Left cardiac atrium (tissue), 4 donors: ENCODE measurements around the gene HES6. TPM values are rescaled to one million over a fixed set of nuclear protein-coding genes. Genes with fewer than 3 reads are reported as not detected.

ENCODE experiments used
- ATAC-seq, 2 donors: fragments of 200-7000 bp; cut with Tn5 transposase; one replicate each; pipeline ENCODE4 v1.9.1; 2020; ENCODE audit warnings: mild to moderate bottlenecking in 2 of 2, moderate library complexity in 2 of 2
- DNase-seq: peaks from one replicate; pipeline ENCODE4 v3.0.0-alpha.2; 2020
- intact Hi-C, 2 donors: fragments of 100-400 bp; cut with DNase I; formaldehyde crosslinking; loops; one replicate each; pipeline versions ENCODE4 v1.14.1 to v1.15.1; 2022 to 2023
- total RNA-seq, 2 donors: library from RNA; stranded (reverse); fragmentation: NEBNext Ultra II Directional; extraction: Animal tissue kit (Norgen Biotek cat#: 25700); gene quantifications; one replicate each; pipeline ENCODE4 v1.2.1, GENCODE V29; 2021
- donor health status: DM: no; HTN: yes; CAD: no.
- donor health status: DM: no; HTN: yes; CAD: no; lungs with severe emphysema.
- donor health status: DM: yes; HTN: yes; CAD: no.
- donor health status: Dilated cardiomyopathy.

HES6 gene
- total RNA-seq, 2 donors from 2014 or later: 3.8 to 4.3 TPM

DNA sequence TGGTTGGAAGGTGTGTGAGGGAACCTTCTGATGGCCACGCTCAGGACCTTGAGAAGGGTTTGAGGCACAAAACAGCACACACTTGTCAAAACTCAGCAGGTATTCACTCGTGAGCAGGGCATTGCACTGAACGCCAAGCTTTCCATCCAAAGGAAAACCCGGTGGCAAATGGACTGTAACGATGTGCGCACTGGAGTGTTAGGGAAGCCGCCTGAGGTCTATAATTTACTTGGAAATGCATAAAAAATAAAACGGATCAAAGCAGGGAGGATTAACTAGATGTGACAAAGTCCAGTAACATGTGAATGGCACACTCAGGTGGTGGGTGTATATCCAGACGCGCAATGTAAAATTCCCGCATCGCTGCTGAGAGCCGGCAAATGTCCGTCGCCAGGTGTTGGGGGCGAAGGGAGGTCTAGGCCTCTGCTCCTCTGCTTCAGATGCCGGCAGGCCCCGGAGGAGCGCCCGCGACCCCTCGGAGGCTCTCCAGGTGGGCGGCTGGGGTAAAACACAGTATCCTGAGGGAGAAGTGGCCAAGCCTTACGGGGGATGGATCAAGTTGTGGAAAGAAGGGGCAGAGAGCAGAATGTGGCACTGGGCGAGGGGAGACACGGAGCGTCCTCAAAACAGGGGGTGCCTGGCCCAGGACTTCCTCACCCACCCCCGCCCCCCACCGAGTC lies 15.3 kb downstream of the HES6 start:
- DNase-seq: no peak
- intact Hi-C loops: no loop called here
- ATAC-seq: no peak

DNA sequence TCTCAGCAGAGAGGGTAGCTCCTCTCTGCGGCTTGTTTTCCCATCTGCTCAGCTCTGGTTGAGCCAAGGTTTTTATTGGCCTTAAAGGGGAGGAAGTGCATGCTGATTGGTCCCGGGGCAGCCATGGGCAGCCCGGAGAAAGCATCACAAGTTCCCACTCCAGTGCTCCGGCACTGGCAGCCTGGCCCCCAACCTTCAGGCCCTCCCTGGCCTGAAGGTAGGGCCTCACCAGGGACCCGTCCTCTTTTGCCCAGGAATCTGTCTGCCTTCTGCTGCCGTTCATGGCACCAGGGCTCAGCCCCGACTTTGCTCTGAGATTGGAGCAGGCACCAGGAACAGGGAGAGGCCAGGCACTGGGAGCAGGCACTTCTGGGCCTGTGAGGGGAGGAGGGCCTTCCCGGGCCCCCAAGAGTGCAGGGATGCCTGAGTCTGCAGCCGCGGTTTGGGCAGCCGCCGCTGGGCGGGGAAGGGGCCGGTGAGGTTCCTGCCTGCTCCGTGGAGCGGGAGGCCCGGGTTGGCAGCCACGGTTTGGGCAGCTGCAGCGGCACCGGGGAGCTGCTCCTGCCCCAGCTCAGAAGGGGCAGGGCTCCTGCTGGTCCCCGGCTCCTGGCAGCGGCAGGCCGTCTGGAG lies 18.8 kb downstream of the HES6 start:
- ATAC-seq (peak; percentile 53 to 54), DNase-seq (no peak)

DNA sequence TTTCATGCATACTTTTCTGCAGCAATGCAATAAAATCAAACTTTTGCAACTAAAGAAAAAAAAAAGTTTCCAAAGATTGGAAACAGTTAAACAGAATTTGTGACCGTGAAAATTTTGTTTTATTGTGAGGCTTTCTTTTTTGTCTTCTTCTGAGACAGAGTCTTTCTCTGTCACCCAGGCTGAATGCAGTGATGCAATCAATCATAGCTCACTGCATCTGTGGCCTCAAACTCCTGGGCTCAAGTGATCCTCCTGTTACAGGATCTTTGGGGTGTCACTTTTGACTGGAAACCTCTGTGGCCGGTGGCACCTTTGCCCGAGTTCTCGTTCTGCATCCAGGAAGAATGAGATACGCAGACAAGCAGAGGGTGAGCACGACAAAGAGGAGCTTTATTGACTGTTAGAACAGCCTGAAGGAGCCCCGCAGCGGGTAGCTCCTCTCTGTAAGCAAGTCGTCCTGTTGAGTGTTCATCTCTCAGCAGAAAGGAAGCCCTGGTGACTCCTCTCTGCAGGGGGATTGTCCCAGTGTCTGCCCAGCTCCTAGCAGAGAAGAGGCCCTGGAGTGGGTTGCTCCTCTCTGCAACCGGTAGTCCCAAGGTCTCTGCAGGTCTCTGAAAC lies 19.5 kb downstream of the HES6 start:
- intact Hi-C loops: no loop called here
- DNase-seq: no peak
- ATAC-seq: no peak

More for the DNA sequence above, 18.8 kb downstream of the HES6 start:
- intact Hi-C loops: no loop called here

DNA sequence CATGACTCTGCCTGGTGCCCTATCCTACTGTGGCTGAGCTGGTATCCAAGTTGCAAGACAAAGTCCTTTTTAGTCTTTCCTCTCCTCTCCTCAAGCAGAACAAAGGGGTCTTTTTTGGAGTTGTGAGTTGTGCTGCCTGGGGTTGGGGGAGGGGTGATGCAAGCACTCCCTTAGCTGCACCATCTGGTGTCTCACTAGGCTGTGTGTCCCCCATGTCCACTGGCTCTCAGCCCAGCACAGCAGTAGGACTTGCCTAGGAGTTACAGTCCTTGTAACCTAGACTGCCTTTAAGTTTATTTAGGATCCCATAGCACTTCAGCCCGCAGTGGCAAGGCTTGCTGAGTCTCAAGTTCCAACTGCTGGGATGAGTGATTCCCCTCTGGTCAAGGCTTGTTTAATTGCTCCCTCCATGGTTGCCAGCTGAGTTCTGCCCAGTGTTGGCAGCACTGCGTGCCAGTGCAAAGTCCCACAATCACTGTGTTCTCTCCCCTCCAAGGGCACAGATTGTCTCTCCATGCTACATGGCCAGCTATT lies 23.1 kb downstream of the HES6 start:
- DNase-seq: no peak
- ATAC-seq: peak; percentile 55 to 59
- intact Hi-C loops: no loop called here

DNA sequence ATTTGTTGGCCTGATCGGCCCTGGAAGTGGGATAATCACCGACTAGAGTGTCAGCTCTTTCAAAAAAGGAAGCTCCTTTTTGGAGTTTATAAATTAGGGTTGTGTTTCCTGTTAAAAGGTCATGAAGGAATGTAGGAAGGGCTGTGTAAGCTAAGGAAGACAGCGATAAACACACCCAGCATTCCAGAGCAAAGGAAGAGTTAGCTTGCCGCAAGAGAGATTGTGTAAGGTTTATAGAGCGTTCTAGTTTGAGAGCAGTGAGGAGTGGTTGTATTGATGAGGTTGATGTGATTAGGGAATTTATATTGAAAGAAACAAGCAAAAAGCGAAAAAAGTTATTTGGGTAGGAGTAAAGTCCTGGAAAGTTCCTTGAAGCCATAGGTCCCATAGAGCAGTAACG lies 32.8 kb downstream of the HES6 start:
- DNase-seq (no peak), ATAC-seq (no peak)
- intact Hi-C loops: no loop called here

DNA sequence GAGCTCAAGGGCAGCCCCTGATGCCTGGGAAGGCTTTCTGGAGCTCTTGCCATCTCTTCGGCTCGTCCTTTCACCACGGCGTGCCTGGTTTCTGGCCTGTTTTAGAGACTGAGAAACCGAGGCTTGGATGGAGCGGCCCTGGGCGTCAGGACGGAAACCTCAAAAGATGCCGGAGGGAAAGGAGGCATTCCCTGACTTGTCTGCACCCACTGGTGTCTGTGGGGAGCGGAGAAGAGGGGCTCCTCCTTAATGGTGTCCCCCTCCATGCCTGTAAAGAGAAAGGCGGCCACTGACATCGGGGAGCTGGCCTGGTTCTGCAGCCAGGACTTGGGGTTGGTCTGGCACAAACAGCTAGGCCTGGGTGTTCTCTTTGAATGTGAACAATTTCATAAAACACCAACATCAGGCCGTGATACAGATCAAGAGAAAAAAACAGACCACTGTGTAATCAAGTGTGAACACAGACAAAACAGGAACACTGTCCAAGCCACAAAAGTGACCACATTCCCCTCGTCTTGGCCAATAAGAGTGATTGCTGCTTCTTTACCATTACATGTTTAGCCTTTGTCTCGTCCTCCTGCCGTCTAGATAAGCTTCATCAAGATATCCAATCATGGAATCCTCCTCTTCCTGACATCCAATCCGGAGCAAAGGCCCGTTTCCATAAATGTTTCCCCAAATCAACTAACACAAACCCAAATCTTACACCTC lies 35.7 kb downstream of the HES6 start:
- intact Hi-C loops: no loop called here
- DNase-seq: no peak
- no peak for ATAC-seq

DNA sequence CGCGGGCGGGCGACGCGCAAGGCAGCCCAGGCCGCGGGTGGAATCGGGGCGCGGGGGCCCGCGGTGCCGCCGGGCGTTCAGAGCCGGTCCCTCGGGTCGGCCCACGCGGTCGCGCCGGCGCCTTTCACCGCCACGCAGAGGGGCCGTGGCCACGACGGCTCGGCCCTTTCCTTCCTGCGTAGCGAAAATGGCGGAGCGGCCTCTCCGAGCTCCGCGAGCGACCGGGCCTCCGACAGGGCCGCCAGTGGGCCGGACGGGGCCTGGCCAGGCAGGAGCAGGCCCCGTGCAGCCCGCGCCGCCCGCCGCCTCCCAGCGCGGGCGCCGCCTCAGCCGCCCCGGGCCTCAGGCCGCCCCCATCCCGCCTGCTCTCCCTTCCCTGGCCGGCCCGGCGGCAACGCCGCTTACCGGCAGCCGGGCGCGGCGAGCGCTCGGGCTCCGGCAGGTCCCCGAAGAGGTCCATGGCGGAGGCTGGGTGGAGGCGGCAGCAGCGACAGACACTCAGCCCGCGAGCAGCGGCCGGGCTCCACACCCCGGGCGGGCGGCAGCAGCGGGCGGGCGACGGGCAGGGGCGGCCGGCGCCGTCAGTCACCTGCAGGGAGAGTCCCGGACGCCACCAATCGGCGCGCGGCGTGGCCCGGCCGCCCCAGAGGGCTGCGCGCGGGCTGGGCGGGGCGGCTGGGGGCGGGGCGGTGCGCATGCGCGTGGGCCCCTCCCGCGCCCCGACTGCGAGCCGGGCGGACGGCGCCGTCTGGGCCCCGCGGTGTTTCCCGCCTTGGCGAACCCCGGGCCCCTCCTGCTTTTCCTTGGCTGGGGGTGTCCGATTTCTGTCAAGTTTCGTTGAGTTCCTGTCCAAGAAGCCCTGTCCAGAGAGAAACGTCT lies 36.5 kb downstream of the HES6 start, which contains the start of gene ILKAP:
Gene ILKAP (minus strand): TSS at position 602 of the 879 bp plus-strand sequence. CDS start 142 bp downstream, at position 460.
- intact Hi-C loops: no loop called here
- ATAC-seq: peak; percentile 99

DNA sequence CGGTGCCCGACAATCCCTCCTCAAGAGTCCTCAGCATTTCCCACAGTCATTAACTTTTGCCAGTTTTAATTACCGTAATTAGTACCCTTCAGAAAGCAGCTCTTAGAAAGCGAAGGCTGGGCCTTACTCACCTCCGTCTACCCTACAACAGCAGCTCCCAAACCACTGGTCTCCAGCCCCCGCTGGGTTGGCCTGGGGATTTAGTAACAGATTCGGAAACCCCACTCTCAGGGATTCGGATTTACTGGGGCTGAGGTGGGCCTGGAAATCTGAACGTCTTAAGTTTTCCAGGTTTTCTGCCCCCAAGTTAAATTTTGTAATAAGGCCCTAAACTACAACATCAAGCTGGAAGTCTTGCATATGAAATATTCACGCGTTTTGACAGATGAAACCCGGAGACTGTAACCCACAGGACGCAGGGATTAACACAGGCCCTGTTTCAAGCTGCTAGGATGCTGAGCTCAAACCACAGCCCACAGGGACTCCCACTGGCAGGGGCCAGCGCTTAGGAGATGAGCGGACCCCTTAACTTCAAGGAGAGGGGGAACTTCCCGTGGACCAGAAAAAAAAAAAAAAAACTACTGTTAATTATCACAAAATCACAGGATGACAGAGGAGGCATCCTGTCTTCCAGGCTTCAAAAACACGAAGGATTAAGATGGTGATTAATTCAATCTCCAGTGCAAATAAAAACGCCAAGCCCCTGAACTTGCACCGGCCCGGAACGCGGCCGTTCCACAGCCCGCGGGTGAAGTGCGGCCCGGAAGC lies 37.3 kb downstream of the HES6 start:
- intact Hi-C loops: no loop called here
- ATAC-seq (no peak), DNase-seq (no peak)

More for the DNA sequence above, 36.5 kb downstream of the HES6 start, which contains the start of gene ILKAP:
- DNase-seq: peak; percentile 91

DNA sequence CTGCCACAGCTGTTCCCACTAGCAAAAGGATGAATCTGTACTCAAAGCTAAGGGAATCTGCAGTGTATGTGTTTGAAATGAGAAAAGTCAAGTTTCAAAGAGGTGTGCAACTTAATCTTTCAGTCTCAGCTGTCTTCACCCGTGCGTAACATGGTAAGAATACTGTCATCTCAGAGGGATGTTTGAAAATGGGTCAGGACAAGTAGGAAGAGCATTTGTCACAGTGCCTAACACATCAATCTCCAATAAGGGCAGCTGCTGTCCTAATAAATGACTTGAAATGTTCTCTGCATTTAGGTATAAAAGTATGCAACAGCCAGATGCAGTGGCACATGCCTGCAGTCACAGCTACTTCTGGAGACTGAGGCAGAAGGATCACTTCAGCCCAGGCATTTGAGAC lies 49.4 kb downstream of the HES6 start:
- intact Hi-C loops: no loop called here
- DNase-seq (no peak), ATAC-seq (no peak)

Other genes starting within 250 kb of the HES6 start
- 10 to 100 TPM in 1 of 2 donors, 1 to 10 TPM in 1; 9.6 to 10.9 TPM for gene SCLY, start 179.0 kb downstream of the HES6 start, total RNA-seq
- gene ESPNL, start 139.7 kb downstream of the HES6 start, total RNA-seq: under 1 TPM; 0.15 to 0.26 TPM
- 10 to 100 TPM; 15.8 to 16.6 TPM for gene KLHL30, start 101.4 kb downstream of the HES6 start, total RNA-seq
- 1 to 10 TPM in 1 of 2 donors, not detected in 1; 1.2 TPM for gene ERFE, start 81.1 kb downstream of the HES6 start, total RNA-seq
- 10 to 100 TPM; 23.4 to 27.9 TPM for gene ILKAP, start 36.3 kb downstream of the HES6 start, total RNA-seq
- gene PER2, start 48.6 kb upstream of the HES6 start, total RNA-seq: 1 to 10 TPM; 6.4 to 8.1 TPM
- gene TRAF3IP1, start 80.5 kb upstream of the HES6 start, total RNA-seq: 10 to 100 TPM; 12.1 to 14.2 TPM
- 10 to 100 TPM; 43.2 to 51.7 TPM for gene ASB1, start 186.9 kb upstream of the HES6 start, total RNA-seq